MM.1S (cell line): ENCODE results near the gene TRAPPC3.

ENCODE experiments used
- DNase-seq: peaks from one replicate; pipeline ENCODE4 v3.0.0-alpha.2; 2015
- H2AFZ ChIP-seq: fragments of 300-600 bp; sonication (generic); 2 replicates; pipeline ENCODE4 v1.6.0; 2016; ENCODE audit warnings: antibody characterized with exemption, low read length
- H3F3A ChIP-seq: fragments of 300-600 bp; sonication (generic); 2 replicates; pipeline ENCODE4 v1.6.1; 2016; ENCODE audit warnings: mild to moderate bottlenecking, antibody characterized with exemption, low read length, moderate library complexity, mixed read lengths; ENCODE audit not compliant: insufficient read depth
- H3K27ac ChIP-seq: fragments of 300-600 bp; sonication (generic); 2 replicates; pipeline ENCODE4 v1.5.1; 2016; ENCODE audit warnings: mild to moderate bottlenecking, low read length
- H3K27me3 ChIP-seq: fragments of 300-600 bp; sonication (generic); replicated peaks from 2 replicates; pipeline ENCODE4 v1.6.0; 2016; ENCODE audit warnings: low read length; ENCODE audit not compliant: insufficient read depth
- H3K36me3 ChIP-seq: fragments of 300-600 bp; sonication (generic); replicated peaks from 2 replicates; pipeline ENCODE4 v1.6.1; 2016; ENCODE audit warnings: mild to moderate bottlenecking, low read length, mixed read lengths; ENCODE audit not compliant: insufficient read depth
- H3K4me1 ChIP-seq: fragments of 300-600 bp; sonication (generic); 2 replicates; pipeline ENCODE4 v1.6.1; 2016; ENCODE audit warnings: low read length, mixed read lengths
- H3K4me2 ChIP-seq: fragments of 300-600 bp; sonication (generic); 2 replicates; pipeline ENCODE4 v1.6.0; 2016; ENCODE audit warnings: low read depth, low read length
- H3K4me3 ChIP-seq: fragments of 300-600 bp; sonication (generic); 2 replicates; pipeline ENCODE4 v1.5.1; 2016; ENCODE audit warnings: low read length, mixed read lengths
- H3K79me2 ChIP-seq: fragments of 300-600 bp; sonication (generic); 2 replicates; pipeline ENCODE4 v1.6.1; 2016; ENCODE audit warnings: mixed run types, low read length, mixed read lengths
- H3K9ac ChIP-seq: fragments of 300-600 bp; sonication (generic); 2 replicates; pipeline ENCODE4 v1.6.1; 2016; ENCODE audit warnings: low read length, mixed read lengths
- H3K9me2 ChIP-seq: fragments of 300-600 bp; sonication (generic); replicated peaks from 2 replicates; pipeline ENCODE4 v1.6.1; 2016; ENCODE audit warnings: mild to moderate bottlenecking, low read length, mixed read lengths; ENCODE audit not compliant: insufficient read depth
- H3K9me3 ChIP-seq: fragments of 300-600 bp; sonication (generic); replicated peaks from 2 replicates; pipeline ENCODE4 v1.6.1; 2016; ENCODE audit warnings: mild to moderate bottlenecking, low read length, mixed read lengths; ENCODE audit not compliant: insufficient read depth
- H4K20me1 ChIP-seq: fragments of 300-600 bp; sonication (generic); 2 replicates; pipeline ENCODE4 v1.6.1; 2016; ENCODE audit warnings: mild to moderate bottlenecking, low read length, moderate library complexity, mixed read lengths; ENCODE audit not compliant: insufficient read depth
- CTCF ChIP-seq: fragments of 300-600 bp; sonication (generic); IDR thresholded peaks from 2 replicates; pipeline ENCODE4 v1.5.1; 2016; ENCODE audit warnings: antibody characterized with exemption, low read length, mixed read lengths
- EZH2 ChIP-seq: fragments of 300-600 bp; sonication (generic); optimal IDR thresholded peaks from 2 replicates; pipeline ENCODE3; 2017; ENCODE audit warnings: low read depth, mild to moderate bottlenecking, antibody characterized with exemption, low read length, mixed read lengths
- EZH2phosphoT487 ChIP-seq: fragments of 300-600 bp; sonication (generic); IDR thresholded peaks from 2 replicates; pipeline ENCODE4 v1.6.1; 2018; ENCODE audit warnings: antibody characterized with exemption, low read length

Gene TRAPPC3

GRCh38 chr1:36100376-36100775, 48.9 kb downstream of the TRAPPC3 start:
- H3K4me3 ChIP-seq = no peak overlapping the region
- H4K20me1 ChIP-seq = no peaks in the 10 kb centered on the region
- no peak for DNase-seq
- H3K4me1 ChIP-seq = no peaks in the 10 kb centered on the region
- peak overlapping the region; percentile 95; the same call in 1 of the 2 replicates for H3K4me2 ChIP-seq
- H3K9me3 ChIP-seq = no peaks in the 10 kb centered on the region
- H3K79me2 ChIP-seq = no peaks in the 10 kb centered on the region
- no peaks in the 10 kb centered on the region for H3K9me2 ChIP-seq
- peak overlapping the region; percentile 93 for H2AFZ ChIP-seq
- no peak for TF ChIP-seq EZH2
- TF ChIP-seq CTCF = no peak
- no peak for TF ChIP-seq EZH2phosphoT487
- no peaks in the 10 kb centered on the region; the same call in 1 of the 2 replicates for H3F3A ChIP-seq
- H3K27me3 ChIP-seq = no peaks in the 10 kb centered on the region
- H3K9ac ChIP-seq = no peak overlapping the region
- no peak overlapping the region for H3K27ac ChIP-seq
- no peaks in the 10 kb centered on the region for H3K36me3 ChIP-seq

- H3K4me1 ChIP-seq = no peaks in the 10 kb centered on the region
- peak overlapping the region; percentile 93 for H2AFZ ChIP-seq
- TF ChIP-seq EZH2 (no peak), CTCF (peak; percentile 83)
- no peaks in the 10 kb centered on the region for H3K9me2 ChIP-seq
- no peaks in the 10 kb centered on the region for H3K27me3 ChIP-seq
- DNase-seq = peak; percentile 67
- H3F3A ChIP-seq = no peaks in the 10 kb centered on the region; the same call in 1 of the 2 replicates
- peak overlapping the region; percentile 95 for H3K4me2 ChIP-seq
- H3K79me2 ChIP-seq = no peaks in the 10 kb centered on the region
- no peaks in the 10 kb centered on the region for H3K36me3 ChIP-seq
- H4K20me1 ChIP-seq = no peaks in the 10 kb centered on the region
- H3K27ac ChIP-seq = no peak overlapping the region
- H3K4me3 ChIP-seq = peak overlapping the region; percentile 54
- no peaks in the 10 kb centered on the region for H3K9me3 ChIP-seq
- H3K9ac ChIP-seq = no peak overlapping the region
Observed at GRCh38 chr1:36099681-36100341, 49.5 kb downstream of the TRAPPC3 start.

GRCh38 chr1:36098650-36099365, 50.5 kb downstream of the TRAPPC3 start:
- Histone ChIP-seq H4K20me1 (no peaks in the 10 kb centered on the region), H2AFZ (peak overlapping the region; percentile 93; the same call in 1 of the 2 replicates), H3K79me2 (no peaks in the 10 kb centered on the region), H3K9me3 (no peaks in the 10 kb centered on the region), H3K4me2 (no peak overlapping the region), H3K9ac (no peak overlapping the region), H3K27ac (no peak overlapping the region), H3K36me3 (no peaks in the 10 kb centered on the region), H3K4me3 (no peak overlapping the region), H3K27me3 (no peaks in the 10 kb centered on the region), H3K9me2 (no peaks in the 10 kb centered on the region), H3F3A (no peaks in the 10 kb centered on the region; the same call in 1 of the 2 replicates), H3K4me1 (no peaks in the 10 kb centered on the region)
- TF ChIP-seq EZH2 (no peak), EZH2phosphoT487 (no peak), CTCF (no peak)
- no peak for DNase-seq
